Measurements from ENCODE around the gene PREB.

GRCh38 chr2:27118525-27119329 lies 15.7 kb downstream of the PREB start, which contains the start of gene CGREF1:
- TF ChIP-seq HOXA7 (CRISPR knock-in tag; IDR thresholded peaks at IDR 0.05), result no peak
- no peak for TF ChIP-seq CBX2 (IDR thresholded peaks at IDR 0.05; ENCODE audit: borderline replicate concordance, low read depth)
- no peak for TF ChIP-seq CTCF (IDR thresholded peaks at IDR 0.05)
- TF ChIP-seq POLR2A (IDR thresholded peaks at IDR 0.05; ENCODE audit: low read length), result peak; percentile 30; the same call in 1 of the 2 replicates
- TF ChIP-seq ESRRA (IDR thresholded peaks at IDR 0.05; ENCODE audit: borderline replicate concordance, low read length), result no peak
- no peak for TF ChIP-seq RFX5 (IDR thresholded peaks at IDR 0.05)
- no peak for TF ChIP-seq HES2 (IDR thresholded peaks at IDR 0.05)
- TF ChIP-seq EP300 (IDR thresholded peaks at IDR 0.05), result no peak
